OCI-LY3 (cell line): ENCODE measurements around the gene ZDHHC19.

ENCODE experiments used
- H2AFZ ChIP-seq: fragments of 200-600, 300-600 bp; shearing (Covaris generic); 2 replicates; pipeline ENCODE4 v1.6.0; 2014; ENCODE audit warnings: antibody characterized with exemption, low read depth, low read length
- H3K27ac ChIP-seq: fragments of 200-600, 300-600 bp; sonication (generic); 2 replicates; pipeline ENCODE4 v1.5.1; 2014; ENCODE audit warnings: mild to moderate bottlenecking, low read length, moderate library complexity, mixed read lengths
- H3K27me3 ChIP-seq: fragments of 200-600, 300-600 bp; sonication (generic); 2 replicates; pipeline ENCODE4 v1.6.1; 2014; ENCODE audit warnings: low read depth, low read length, mixed read lengths
- H3K36me3 ChIP-seq: fragments of 200-600, 300-600 bp; sonication (generic); replicated peaks from 2 replicates; pipeline ENCODE3; 2014; ENCODE audit warnings: low read depth, low read length, mixed read lengths
- H3K4me1 ChIP-seq: fragments of 300-600, 200-600 bp; sonication (generic); 2 replicates; pipeline ENCODE4 v1.6.1; 2014; ENCODE audit warnings: low read length, mixed read lengths
- H3K4me2 ChIP-seq: fragments of 200-600, 300-600 bp; sonication (generic); 2 replicates; pipeline ENCODE4 v1.6.1; 2014; ENCODE audit warnings: low read length, mixed read lengths
- H3K4me3 ChIP-seq: fragments of 300-600, 200-600 bp; sonication (generic); 2 replicates; pipeline ENCODE4 v1.5.1; 2014; ENCODE audit warnings: antibody characterized with exemption, mild to moderate bottlenecking, low read length, moderate library complexity
- H3K79me2 ChIP-seq: fragments of 300-600, 200-600 bp; shearing (Covaris generic); 2 replicates; pipeline ENCODE4 v1.6.1; 2014; ENCODE audit warnings: mild to moderate bottlenecking, low read length, mixed read lengths
- H3K9ac ChIP-seq: fragments of 300-600, 200-600 bp; shearing (Covaris generic); 2 replicates; pipeline ENCODE4 v1.6.0; 2014; ENCODE audit warnings: mild to moderate bottlenecking, low read length, moderate library complexity
- H3K9me3 ChIP-seq: fragments of 200-600, 300-600 bp; shearing (Covaris generic); 2 replicates; pipeline ENCODE4 v1.6.1; 2014; ENCODE audit warnings: low read length, mixed read lengths; ENCODE audit not compliant: insufficient read depth
- H4K20me1 ChIP-seq: fragments of 200-600, 300-600 bp; sonication (generic); 2 replicates; pipeline ENCODE4 v1.6.1; 2016; ENCODE audit warnings: low read length, mixed read lengths; ENCODE audit not compliant: insufficient read depth
- CTCF ChIP-seq: fragments of 200-600, 300-600 bp; sonication (generic); IDR thresholded peaks from 2 replicates; pipeline ENCODE4 v1.5.1; 2014; ENCODE audit warnings: antibody characterized with exemption, low read length, low read depth
- EZH2phosphoT487 ChIP-seq: fragments of 200-600 bp; shearing (Covaris generic); IDR thresholded peaks from 2 replicates; pipeline ENCODE4 v1.6.1; 2018; ENCODE audit warnings: antibody characterized with exemption, mixed run types, low read depth

ZDHHC19 gene

GRCh38 chr3:196197524-196197923, 13.7 kb downstream of the ZDHHC19 start:
- Histone ChIP-seq H4K20me1 (no peaks in the 10 kb centered on the region), H3K27me3 (no peaks in the 10 kb centered on the region), H3K4me3 (no peak overlapping the region), H3K4me1 (peaks cover 38% of the 10 kb centered on the region), H3K9ac (no peak overlapping the region), H2AFZ (peak overlapping the region; percentile 12; the same call in 1 of the 2 replicates), H3K27ac (no peak overlapping the region), H3K36me3 (no peaks in the 10 kb centered on the region), H3K9me3 (no peaks in the 10 kb centered on the region), H3K79me2 (peaks cover 10% of the 10 kb centered on the region; the same call in 1 of the 2 replicates), H3K4me2 (no peak overlapping the region)
- no peak for TF ChIP-seq CTCF
- TF ChIP-seq EZH2phosphoT487, result no peak

GRCh38 chr3:196195664-196196265, 15.4 kb downstream of the ZDHHC19 start:
- Histone ChIP-seq H2AFZ (peak overlapping the region; percentile 32; the same call in 1 of the 2 replicates), H3K4me2 (peak overlapping the region; percentile 44), H3K79me2 (peaks cover 16% of the 10 kb centered on the region; the same call in 1 of the 2 replicates), H3K9ac (peak overlapping the region; percentile 34; the same call in 1 of the 2 replicates), H3K4me3 (0 out of 2 replicates have a peak overlapping the region, but pooled peaks have one; percentile 1), H4K20me1 (no peaks in the 10 kb centered on the region), H3K27me3 (no peaks in the 10 kb centered on the region), H3K4me1 (peaks cover 56% of the 10 kb centered on the region), H3K27ac (peak overlapping the region; percentile 14; the same call in 1 of the 2 replicates), H3K9me3 (no peaks in the 10 kb centered on the region), H3K36me3 (no peaks in the 10 kb centered on the region)
- TF ChIP-seq EZH2phosphoT487, result no peak
- TF ChIP-seq CTCF, result no peak

- H3K9ac ChIP-seq, result peak overlapping the region; percentile 78
Observed at GRCh38 chr3:196194542-196194915, 16.7 kb downstream of the ZDHHC19 start.

More at GRCh38 chr3:196194542-196194915, 16.7 kb downstream of the ZDHHC19 start:
- H4K20me1 ChIP-seq, result no peaks in the 10 kb centered on the region
- H3K4me2 ChIP-seq, result peak overlapping the region; percentile 71
- peak overlapping the region; percentile 91 for H3K27ac ChIP-seq
- H3K79me2 ChIP-seq, result peaks cover 16% of the 10 kb centered on the region; the same call in 1 of the 2 replicates
- TF ChIP-seq EZH2phosphoT487, result no peak
- TF ChIP-seq CTCF, result no peak
- no peaks in the 10 kb centered on the region for H3K36me3 ChIP-seq
- H3K9me3 ChIP-seq, result no peaks in the 10 kb centered on the region
- H3K4me1 ChIP-seq, result peaks cover 68% of the 10 kb centered on the region
- no peaks in the 10 kb centered on the region for H3K27me3 ChIP-seq
- 0 out of 2 replicates have a peak overlapping the region, but pooled peaks have one; percentile 47 for H2AFZ ChIP-seq
- no peak overlapping the region for H3K4me3 ChIP-seq
